Measurements from ENCODE around the gene BRSK1. TPM values are rescaled to one million over a fixed set of nuclear protein-coding genes. Genes with fewer than 3 reads are reported as not detected.

The BRSK1 gene
- total RNA-seq = 1 to 10 TPM; 5.6 to 5.7 TPM

DNA sequence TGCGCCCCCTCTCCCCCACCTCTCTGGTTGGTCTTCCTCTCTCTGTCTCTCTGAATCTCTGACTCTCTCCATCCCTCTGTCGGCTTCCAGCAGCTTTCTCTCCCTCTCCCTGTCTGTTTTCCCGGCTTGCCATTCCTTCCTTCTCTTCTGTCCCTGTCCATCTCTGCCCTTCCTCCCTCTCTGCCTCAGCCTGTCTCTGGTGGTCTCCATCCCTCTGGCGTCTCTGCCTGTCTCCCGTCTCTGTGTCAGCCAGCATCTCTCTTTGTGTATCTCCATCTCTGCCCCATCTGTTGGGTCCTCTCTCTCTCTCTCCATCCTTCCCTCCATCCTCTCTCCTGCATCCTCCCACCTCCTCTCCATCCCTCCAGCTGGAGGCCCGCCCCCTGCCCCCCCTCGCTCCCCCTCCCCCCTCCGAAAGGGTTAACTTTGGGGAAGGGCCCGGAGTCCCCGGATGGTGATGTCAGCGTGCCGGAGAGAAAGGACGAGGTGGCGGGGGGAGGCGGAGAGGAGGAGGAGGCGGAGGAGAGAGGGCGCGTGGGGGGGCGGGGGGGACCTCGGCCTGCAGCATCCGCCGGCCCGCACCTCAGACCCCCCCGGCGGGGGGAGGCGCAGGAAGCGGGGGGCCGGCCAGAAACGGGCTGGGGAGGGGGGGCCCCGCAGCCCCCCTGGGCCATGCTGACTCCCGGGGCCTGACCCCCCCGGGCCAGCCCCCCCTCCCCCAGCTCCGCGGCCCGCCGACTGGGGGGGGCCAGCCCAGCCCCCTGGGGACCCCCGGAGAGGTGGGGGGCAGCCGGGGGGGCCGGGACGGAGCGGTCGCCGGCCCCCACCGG is at the start of gene BRSK1:
Gene BRSK1 (plus strand): TSS at position 450 of the 830 bp plus-strand sequence. CDS start 446 bp downstream, outside the sequence.
- Mint-ChIP-seq H3K27me3 (peaks cover 10% of the 10 kb centered on the region), H3K4me3 (peak within 1 kb of the TSS; percentile 47), H3K27ac (no peak within 1 kb of the TSS), H3K9me3 (no peaks in the 10 kb centered on the region), H3K36me3 (ENCODE audit: low read depth) (peaks cover 4% of the 10 kb centered on the region), H3K4me1 (peaks cover 31% of the 10 kb centered on the region)
- ChIA-PET POLR2A (interaction anchor here (0.6 to 1.1 kb wide), 2 partner anchors 30 to 31 kb away, joined by 3 to 4 read pairs; no protein-coding TSS in a partner anchor), CTCF (interaction anchor here (1.0 to 2.1 kb wide), 2 partner anchors 8 to 18 kb away, joined by 7 to 13 read pairs; no protein-coding TSS in a partner anchor)
- peak; percentile 52 for DNase-seq

- no peak for DNase-seq
- peaks cover 73% of the 10 kb centered on the region for H3K36me3 Mint-ChIP-seq (ENCODE audit: low read depth)
- H3K27ac Mint-ChIP-seq = no peak overlapping the region
- peaks cover 4% of the 10 kb centered on the region for H3K4me1 Mint-ChIP-seq
- no peak overlapping the region for H3K4me3 Mint-ChIP-seq
- ChIA-PET CTCF (no interaction called here), POLR2A (interaction anchor here (1.0 to 1.1 kb wide), 2 partner anchors 10 to 42 kb away, joined by 3 read pairs; partner anchors contain the start of gene HSPBP1)
- H3K27me3 Mint-ChIP-seq = no peaks in the 10 kb centered on the region
- no peaks in the 10 kb centered on the region for H3K9me3 Mint-ChIP-seq
These were observed 45.8 kb upstream of the BRSK1 start for GRCh38 chr19:55238030-55238429.

DNA sequence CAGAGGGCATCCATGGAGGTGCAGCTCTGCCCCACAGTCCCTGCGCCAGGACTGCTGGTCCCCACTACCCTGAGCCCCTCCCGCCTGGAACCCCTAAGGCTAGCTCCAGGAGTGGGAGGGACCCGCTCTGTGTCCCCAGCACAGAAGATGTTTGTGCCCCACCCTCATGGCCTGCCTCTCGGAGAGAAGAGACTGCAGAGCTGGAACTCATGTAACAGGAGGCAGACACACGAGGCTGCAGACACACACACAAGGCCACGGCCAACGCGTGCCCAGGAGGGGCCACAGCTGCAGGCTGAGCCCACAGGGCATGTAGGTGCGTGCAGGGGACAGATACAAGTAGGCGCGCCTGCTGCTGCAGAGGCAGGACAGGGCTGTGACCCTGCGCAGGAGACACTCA is 44.8 kb upstream of the BRSK1 start:
- no peak for DNase-seq
- no peaks in the 10 kb centered on the region for H3K27me3 Mint-ChIP-seq
- H3K9me3 Mint-ChIP-seq = no peaks in the 10 kb centered on the region
- ChIA-PET CTCF (no interaction called here), POLR2A (interaction anchor here (1.1 to 3.9 kb wide), 2 partner anchors 16 to 41 kb away, joined by 3 to 14 read pairs; partner anchors contain the start of gene HSPBP1)
- H3K4me1 Mint-ChIP-seq = peaks cover 3% of the 10 kb centered on the region
- peaks cover 76% of the 10 kb centered on the region for H3K36me3 Mint-ChIP-seq (ENCODE audit: low read depth)
- H3K4me3 Mint-ChIP-seq = no peak overlapping the region
- no peak overlapping the region for H3K27ac Mint-ChIP-seq

GRCh38 chr19:55240713-55241020 is 43.1 kb upstream of the BRSK1 start:
- Mint-ChIP-seq H3K4me3 (no peak overlapping the region), H3K9me3 (no peaks in the 10 kb centered on the region), H3K36me3 (ENCODE audit: low read depth) (peaks cover 74% of the 10 kb centered on the region), H3K4me1 (peaks cover 3% of the 10 kb centered on the region), H3K27ac (no peak overlapping the region), H3K27me3 (no peaks in the 10 kb centered on the region)
- ChIA-PET CTCF (no interaction called here), POLR2A (interaction anchor here (1.2 to 3.9 kb wide), 4 partner anchors 9 to 21 kb away, joined by 3 to 14 read pairs (median 4); no protein-coding TSS in a partner anchor)
- DNase-seq = no peak

DNA sequence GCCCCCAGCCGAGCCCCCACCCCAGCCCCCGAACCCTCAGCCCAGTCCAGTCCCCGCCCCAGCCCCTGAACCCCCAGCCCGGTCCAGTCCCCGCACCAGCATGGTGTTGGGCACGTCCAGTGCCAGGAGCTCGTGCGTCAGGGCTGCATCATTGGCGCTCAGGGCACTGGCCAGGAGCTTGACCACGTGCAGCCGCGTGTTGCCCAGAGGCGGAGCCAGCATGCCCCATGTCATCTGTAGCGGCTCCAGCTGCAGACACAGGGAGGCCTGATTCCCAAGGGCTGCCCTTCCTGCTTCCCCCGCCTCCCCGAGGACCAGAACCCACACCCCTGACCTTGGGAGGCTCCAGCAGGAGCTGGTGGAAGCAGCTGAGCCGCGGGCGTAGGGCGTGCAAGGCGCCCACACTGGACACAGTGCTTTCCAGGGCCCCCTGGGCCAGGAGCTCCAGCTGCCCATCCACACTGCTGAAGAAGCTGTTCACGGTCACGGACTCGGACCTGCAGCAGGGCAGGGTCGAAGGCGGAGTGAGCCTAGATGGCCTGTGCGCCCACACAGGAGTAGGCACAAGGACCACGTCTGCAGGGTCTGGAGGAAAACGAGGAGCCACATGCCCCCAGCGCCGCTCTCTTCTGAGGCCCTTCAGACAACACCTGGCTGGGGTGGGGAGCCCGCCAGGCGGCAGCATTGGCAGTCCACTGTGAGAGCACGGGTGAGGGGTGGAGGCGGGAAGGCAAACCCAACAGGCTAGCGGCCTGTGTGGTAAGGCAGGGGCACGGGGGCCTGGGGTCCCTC is 42.5 kb upstream of the BRSK1 start:
- H3K27me3 Mint-ChIP-seq = no peaks in the 10 kb centered on the region

GRCh38 chr19:55241935-55242464 is 41.8 kb upstream of the BRSK1 start:
- ChIA-PET CTCF (no interaction called here), POLR2A (interaction anchor here (1.6 to 3.9 kb wide), 2 partner anchors 13 to 20 kb away, joined by 4 to 14 read pairs; no protein-coding TSS in a partner anchor)
- H3K9me3 Mint-ChIP-seq = no peaks in the 10 kb centered on the region
- no peak overlapping the region for H3K27ac Mint-ChIP-seq
- H3K4me3 Mint-ChIP-seq = no peak overlapping the region
- DNase-seq = no peak
- peaks cover 64% of the 10 kb centered on the region for H3K36me3 Mint-ChIP-seq (ENCODE audit: low read depth)
- peaks cover 3% of the 10 kb centered on the region for H3K4me1 Mint-ChIP-seq
- H3K27me3 Mint-ChIP-seq = no peaks in the 10 kb centered on the region

More for the DNA sequence above, 42.5 kb upstream of the BRSK1 start:
- Mint-ChIP-seq H3K4me3 (no peak overlapping the region), H3K4me1 (peaks cover 3% of the 10 kb centered on the region), H3K9me3 (no peaks in the 10 kb centered on the region), H3K27ac (no peak overlapping the region), H3K36me3 (ENCODE audit: low read depth) (peaks cover 71% of the 10 kb centered on the region)
- DNase-seq = no peak
- ChIA-PET POLR2A (interaction anchor here (1.2 to 3.9 kb wide), 4 partner anchors 10 to 20 kb away, joined by 3 to 14 read pairs (median 4); no protein-coding TSS in a partner anchor), CTCF (no interaction called here)

- CTCF ChIA-PET = no interaction called here
- no peak for DNase-seq
- no peak overlapping the region for H3K4me3 Mint-ChIP-seq
- POLR2A ChIA-PET = no interaction called here
- no peak overlapping the region for H3K27ac Mint-ChIP-seq
- H3K27me3 Mint-ChIP-seq = no peaks in the 10 kb centered on the region
- peaks cover 59% of the 10 kb centered on the region for H3K36me3 Mint-ChIP-seq (ENCODE audit: low read depth)
- peaks cover 3% of the 10 kb centered on the region for H3K4me1 Mint-ChIP-seq
- H3K9me3 Mint-ChIP-seq = no peaks in the 10 kb centered on the region
These were observed 41.3 kb upstream of the BRSK1 start for GRCh38 chr19:55242517-55242916.

- H3K4me1 Mint-ChIP-seq = peaks cover 11% of the 10 kb centered on the region
- peaks cover 57% of the 10 kb centered on the region for H3K36me3 Mint-ChIP-seq (ENCODE audit: low read depth)
- H3K4me3 Mint-ChIP-seq = no peak overlapping the region
- H3K9me3 Mint-ChIP-seq = no peaks in the 10 kb centered on the region
- H3K27me3 Mint-ChIP-seq = no peaks in the 10 kb centered on the region
- DNase-seq = no peak
- POLR2A ChIA-PET = interaction anchor here (1.0 to 2.4 kb wide), 3 partner anchors 10 to 15 kb away, joined by 3 to 8 read pairs (median 4); partner anchors contain the start of gene PPP6R1
- no peak overlapping the region for H3K27ac Mint-ChIP-seq
- CTCF ChIA-PET = no interaction called here
These were observed 39.7 kb upstream of the BRSK1 start for GRCh38 chr19:55244004-55244680.

GRCh38 chr19:55245236-55245904 is 38.4 kb upstream of the BRSK1 start:
- no peak overlapping the region for H3K4me3 Mint-ChIP-seq
- H3K4me1 Mint-ChIP-seq = peaks cover 12% of the 10 kb centered on the region
- DNase-seq = no peak
- H3K36me3 Mint-ChIP-seq (ENCODE audit: low read depth) = peaks cover 52% of the 10 kb centered on the region
- H3K27me3 Mint-ChIP-seq = no peaks in the 10 kb centered on the region
- CTCF ChIA-PET = no interaction called here
- H3K27ac Mint-ChIP-seq = no peak overlapping the region
- POLR2A ChIA-PET = interaction anchor here (1.0 to 2.4 kb wide), 4 partner anchors 9 to 35 kb away, joined by 3 to 8 read pairs (median 4); partner anchors contain the start of genes HSPBP1 and PPP6R1
- H3K9me3 Mint-ChIP-seq = no peaks in the 10 kb centered on the region

- Mint-ChIP-seq H3K4me3 (no peak overlapping the region), H3K27ac (no peak overlapping the region), H3K27me3 (no peaks in the 10 kb centered on the region), H3K4me1 (peaks cover 26% of the 10 kb centered on the region), H3K9me3 (no peaks in the 10 kb centered on the region), H3K36me3 (ENCODE audit: low read depth) (peaks cover 55% of the 10 kb centered on the region)
- no peak for DNase-seq
- POLR2A ChIA-PET = interaction anchor here (1.0 to 1.6 kb wide), 2 partner anchors 9 to 13 kb away, joined by 3 to 5 read pairs; no protein-coding TSS in a partner anchor
- CTCF ChIA-PET = no interaction called here
These were observed 37.0 kb upstream of the BRSK1 start for GRCh38 chr19:55246462-55247451.

GRCh38 chr19:55247621-55248099 is 36.1 kb upstream of the BRSK1 start:
- peaks cover 48% of the 10 kb centered on the region for H3K36me3 Mint-ChIP-seq (ENCODE audit: low read depth)
- H3K4me3 Mint-ChIP-seq = no peak overlapping the region
- CTCF ChIA-PET = no interaction called here
- H3K4me1 Mint-ChIP-seq = peaks cover 34% of the 10 kb centered on the region
- POLR2A ChIA-PET = interaction anchor here (1.0 to 4.1 kb wide), 3 partner anchors 10 to 130 kb away, joined by 3 to 20 read pairs (median 3); partner anchors contain the start of genes PPP1R12C and PPP6R1
- H3K27me3 Mint-ChIP-seq = no peaks in the 10 kb centered on the region
- H3K27ac Mint-ChIP-seq = no peak overlapping the region
- no peak for DNase-seq
- no peaks in the 10 kb centered on the region for H3K9me3 Mint-ChIP-seq

All from activated CD4-positive, alpha-beta memory T cell treated with anti-CD3 and anti-CD28 coated beads, Interleukin-2, amount 10 ng/mL, durations not matched to agents 7 days and 5 days (primary cell).